Measurements from ENCODE around the gene MAP7D1.
"Not testable (repeated sequence)": the region's sequence is repeated elsewhere in the genome, so short reads cannot be mapped to it uniquely, and the experiment has no call there.

Gene MAP7D1

GRCh38 chr1:36151134-36151844 is 4.7 kb upstream of the MAP7D1 start:
- H3K4me3 ChIP-seq (ENCODE audit: low read depth, low read length), result no peak overlapping the region

- no peak overlapping the region for H3K4me3 ChIP-seq (ENCODE audit: low read depth, low read length)
These were observed 4.1 kb upstream of the MAP7D1 start for GRCh38 chr1:36151845-36152203.

- no peak overlapping the region for H3K4me3 ChIP-seq (ENCODE audit: low read depth, low read length)
These were observed 2.5 kb upstream of the MAP7D1 start for GRCh38 chr1:36153476-36153875.

DNA sequence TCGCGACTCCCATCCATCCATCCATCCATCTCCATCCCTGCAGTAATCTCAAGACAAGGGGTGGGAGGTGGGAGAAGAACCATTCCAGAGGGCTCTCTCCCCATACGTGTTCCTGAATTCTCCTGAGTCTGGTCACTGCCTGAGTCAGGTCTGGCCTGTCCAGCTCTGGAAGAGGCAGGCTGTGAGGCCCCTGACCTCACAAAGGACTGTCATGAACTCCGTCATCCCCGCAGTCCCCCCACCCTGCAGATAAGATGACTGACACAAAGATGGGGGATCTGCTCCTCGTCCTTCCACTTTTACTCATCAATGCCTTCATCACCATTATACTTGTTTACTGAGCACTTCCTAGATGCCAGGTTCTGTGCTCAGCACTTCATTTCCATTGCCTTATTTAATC is 1.6 kb upstream of the MAP7D1 start:
- no peak overlapping the region for H3K4me3 ChIP-seq (ENCODE audit: low read depth, low read length)

- peak overlapping the region; percentile 54 for H3K4me3 ChIP-seq (ENCODE audit: low read depth, low read length)
These were observed 1.1 kb upstream of the MAP7D1 start for GRCh38 chr1:36154765-36155407.

DNA sequence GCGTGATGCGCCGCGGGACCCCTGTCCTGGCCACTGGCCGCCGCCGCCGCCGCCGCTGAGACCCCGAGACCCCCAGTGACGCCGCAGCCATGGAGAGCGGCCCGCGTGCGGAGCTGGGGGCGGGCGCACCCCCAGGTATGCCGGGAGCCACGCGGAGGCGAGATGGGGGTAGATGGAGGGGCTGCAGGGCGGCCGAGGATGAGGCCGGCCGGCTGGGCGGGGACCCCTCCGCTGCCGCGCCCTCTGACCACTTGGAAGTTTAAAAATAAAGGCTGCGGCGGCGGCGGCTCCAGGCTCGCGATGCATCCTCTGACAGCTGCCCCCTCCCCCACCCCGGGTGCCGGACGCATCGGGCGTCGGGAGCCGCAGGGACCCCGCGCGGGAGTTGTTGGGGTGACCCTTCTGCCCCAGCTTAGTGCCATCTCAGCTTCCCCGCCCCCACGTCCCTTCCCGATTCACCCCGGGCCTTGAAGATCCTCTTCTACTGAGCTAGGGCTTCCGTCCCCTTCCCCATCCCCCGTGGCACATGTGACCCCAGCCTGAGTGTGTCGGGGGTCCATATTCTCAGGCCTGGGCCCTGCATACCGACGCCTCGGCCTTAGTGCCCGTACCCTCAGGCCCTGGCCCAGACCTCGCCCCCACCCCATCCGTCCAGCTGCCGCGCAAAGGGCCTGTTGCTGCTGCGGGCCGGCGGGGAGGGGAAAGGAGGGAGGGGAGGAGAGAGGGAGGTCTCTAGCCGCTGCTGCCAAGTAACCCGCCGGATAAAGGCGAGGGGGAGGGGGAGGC is 562 bp downstream of the MAP7D1 start:
- peak overlapping the region; percentile 68 for H3K4me3 ChIP-seq (ENCODE audit: low read depth, low read length)

DNA sequence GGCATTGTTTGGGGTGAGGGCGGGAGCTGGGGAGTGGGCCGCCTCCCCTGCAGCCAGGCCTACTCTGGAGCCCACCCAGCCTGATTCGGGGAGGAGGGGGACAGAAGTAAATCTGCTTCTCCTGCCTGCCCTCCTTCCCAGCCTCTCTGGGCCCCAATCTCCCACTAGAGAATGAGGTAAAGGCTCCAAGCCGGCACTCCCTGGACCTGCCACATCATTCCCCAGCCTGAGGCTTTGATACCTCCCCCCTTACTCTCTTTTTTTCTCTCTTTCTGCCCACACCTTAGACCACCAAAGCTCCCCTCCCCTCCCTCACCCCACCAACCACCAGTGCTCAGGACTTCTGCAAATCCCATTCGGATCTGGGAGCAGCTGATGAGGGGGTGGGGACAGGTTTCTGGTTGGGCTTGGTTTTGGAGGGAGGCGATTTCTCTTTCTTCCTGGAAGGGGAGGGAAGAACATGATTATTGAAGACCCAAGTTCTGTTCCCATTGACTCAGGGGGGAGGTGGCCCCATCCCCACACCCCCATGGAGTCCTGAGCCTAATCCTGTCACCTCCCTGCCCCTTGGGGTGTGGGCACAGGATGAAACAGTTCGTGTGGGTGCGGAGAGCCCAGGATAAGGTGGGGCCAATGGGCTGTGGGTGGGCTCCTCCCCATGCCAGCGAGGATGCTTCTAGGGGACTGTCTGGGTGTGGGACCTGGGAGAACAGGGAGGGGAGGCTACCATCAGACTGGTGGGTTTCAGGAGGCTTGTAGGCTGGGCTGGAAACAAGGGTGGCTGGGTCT is 1.3 kb downstream of the MAP7D1 start:
- peak overlapping the region; percentile 68 for H3K4me3 ChIP-seq (ENCODE audit: low read depth, low read length)

GRCh38 chr1:36157973-36158826 is 2.2 kb downstream of the MAP7D1 start:
- no peak overlapping the region for H3K4me3 ChIP-seq (ENCODE audit: low read depth, low read length)

DNA sequence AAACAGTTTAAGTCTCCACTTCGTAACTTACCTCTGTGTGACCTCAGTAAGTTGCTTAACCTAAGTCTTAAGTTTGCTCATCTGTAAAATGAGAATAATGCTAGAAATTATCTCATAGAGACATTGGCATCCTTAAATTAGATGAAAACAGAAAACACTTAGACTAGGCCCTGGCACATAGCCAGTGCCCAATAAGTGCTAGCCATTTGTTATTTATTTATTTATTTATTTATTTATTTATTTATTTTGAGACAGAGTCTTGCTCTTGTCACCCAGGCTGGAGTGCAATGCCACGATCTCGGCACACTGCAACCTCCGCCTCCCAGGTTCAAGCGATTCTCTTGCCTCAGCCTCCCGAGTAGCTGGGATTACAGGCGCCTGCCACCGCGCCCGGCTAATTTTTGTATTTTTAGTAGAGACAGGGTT is 2.9 kb downstream of the MAP7D1 start:
- H3K4me3 ChIP-seq (ENCODE audit: low read depth, low read length), result not testable (repeated sequence)

DNA sequence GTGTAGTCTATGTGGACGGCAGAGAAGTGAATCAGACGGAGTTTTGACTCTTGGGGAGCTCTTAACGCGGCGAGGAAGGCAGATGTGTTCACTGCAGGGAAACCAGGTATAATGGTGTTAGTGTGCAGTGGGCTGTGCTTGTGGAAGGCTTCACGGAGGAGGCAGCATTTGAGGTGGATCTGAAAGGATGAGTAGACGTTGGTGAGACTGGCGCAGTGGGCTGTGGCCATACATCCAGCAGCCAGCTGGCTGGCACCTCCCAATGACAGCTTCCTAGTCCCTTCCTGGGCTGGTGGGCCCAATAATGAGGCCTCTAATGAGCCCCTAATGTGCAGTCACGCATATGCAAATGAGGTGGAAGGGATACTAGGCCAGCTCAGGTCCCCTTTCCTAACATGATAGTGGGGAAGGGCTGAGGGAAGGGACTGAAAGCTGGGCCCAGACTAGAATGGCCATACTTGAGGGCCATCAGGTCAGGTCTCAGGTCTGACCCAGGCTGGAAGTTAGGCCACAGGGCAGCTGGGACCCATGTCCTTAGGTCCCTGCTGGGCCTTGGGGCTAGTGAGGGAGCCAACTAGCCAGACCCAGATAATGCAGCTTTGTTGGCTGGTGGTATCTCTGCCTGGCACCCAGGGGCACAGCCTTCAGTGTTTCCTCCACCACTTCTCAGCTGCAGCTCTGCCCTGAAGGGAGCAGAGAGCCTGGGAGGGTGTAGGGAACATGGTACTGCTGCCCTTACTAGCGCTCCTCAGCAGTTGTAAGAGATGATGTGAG is 3.8 kb downstream of the MAP7D1 start:
- no peak overlapping the region for H3K4me3 ChIP-seq (ENCODE audit: low read depth, low read length)

GRCh38 chr1:36160388-36160948 is 4.5 kb downstream of the MAP7D1 start:
- H3K4me3 ChIP-seq (ENCODE audit: low read depth, low read length), result no peak overlapping the region

DNA sequence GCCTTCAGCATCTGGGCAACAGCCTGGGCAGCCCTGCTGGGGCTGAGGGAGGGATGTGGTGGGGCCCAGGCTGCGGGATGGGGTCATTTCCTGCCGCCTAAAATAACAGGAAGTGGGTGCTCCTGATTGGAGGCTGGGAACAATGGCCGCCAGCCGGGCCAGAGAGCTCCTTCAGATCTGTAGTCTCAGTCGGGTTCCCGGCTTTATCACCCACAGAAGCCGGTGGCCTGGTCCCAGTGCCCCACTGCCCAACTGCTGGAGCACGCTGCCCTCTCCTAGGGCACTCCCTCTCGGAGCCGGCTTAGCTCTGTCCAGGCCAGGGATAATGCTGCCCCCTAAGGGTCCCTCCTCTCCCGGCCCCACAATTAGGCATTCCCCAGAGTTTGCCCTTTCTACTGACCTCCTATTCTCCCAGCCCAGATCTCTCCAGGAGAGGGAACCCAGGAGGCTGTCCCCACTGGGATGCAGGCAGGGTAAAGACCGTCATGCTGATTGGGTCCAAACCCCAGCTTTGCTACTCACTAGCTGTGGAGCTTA is 5.1 kb downstream of the MAP7D1 start:
- peak overlapping the region; percentile 48 for H3K4me3 ChIP-seq (ENCODE audit: low read depth, low read length)

DNA sequence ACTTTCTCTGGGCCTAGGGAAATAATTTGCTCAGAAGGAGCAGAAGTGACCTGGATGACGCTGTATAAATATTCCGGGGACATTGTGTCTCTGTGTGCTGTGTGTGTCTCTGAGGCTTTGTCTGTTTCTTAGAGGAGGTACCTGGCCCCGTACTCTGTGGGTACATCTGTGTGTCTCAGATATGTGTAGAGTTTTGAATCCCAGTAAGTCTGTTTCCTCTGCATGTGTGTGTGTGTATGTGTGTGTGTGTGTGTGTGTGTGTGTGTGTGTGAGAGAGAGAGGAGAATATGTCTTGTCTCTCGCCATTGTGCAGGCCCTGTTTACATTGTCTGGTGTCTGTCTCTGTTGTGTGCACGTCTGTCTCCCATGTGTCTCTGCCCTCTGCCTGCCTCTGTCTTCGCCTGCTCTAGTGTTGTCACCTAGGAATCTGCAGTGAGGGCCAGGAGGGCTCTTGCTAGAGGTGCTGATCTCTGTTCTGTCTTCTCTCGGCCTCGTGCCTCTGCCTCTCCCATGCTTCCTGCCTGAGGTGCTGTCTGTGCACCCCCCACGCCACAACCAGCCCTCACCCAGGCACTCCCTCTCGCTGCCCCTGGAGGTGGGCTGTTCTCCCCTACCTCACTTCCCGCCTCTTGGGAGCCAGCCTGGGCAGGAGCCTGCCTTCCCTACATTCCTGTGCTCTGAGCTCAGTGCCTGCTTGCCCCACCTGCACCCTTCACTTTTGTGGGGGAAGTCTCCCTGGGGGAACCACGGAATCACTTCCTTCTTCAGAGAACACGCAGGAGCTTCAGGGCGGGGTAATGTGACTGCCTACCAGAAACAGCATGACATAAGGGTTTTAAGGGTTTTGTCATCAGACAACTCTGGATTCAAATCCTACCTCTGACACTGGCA is 5.9 kb downstream of the MAP7D1 start:
- no peak overlapping the region for H3K4me3 ChIP-seq (ENCODE audit: low read depth, low read length)

DNA sequence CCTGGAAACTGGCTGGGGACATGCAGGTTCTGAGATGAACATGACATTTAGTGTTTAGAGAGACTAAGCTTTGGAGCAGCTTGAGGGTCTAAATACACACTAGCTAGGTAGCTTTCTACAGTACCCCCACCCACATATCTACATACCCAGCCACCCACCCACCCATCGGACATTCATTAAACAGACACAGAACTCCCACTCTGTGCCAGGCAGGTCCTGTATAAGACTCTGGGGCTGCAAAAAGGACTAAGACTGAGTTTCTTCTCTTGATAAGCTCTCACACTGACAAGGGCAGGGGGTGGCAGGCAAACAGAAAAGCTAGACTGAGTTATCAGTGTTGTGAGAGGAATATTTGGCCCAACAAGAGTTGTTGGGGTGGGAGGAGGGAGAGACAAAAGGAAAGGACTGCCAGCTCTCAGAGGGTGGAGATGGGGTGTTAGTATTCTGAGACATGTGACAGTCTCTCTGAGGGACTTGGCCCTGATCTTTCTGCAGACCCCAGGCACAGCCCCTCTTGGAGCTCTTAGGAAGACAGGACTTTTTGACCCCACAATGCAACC is 6.8 kb downstream of the MAP7D1 start:
- H3K4me3 ChIP-seq (ENCODE audit: low read depth, low read length), result no peak overlapping the region

GRCh38 chr1:36163426-36163825 is 7.5 kb downstream of the MAP7D1 start:
- no peak overlapping the region for H3K4me3 ChIP-seq (ENCODE audit: low read depth, low read length)

DNA sequence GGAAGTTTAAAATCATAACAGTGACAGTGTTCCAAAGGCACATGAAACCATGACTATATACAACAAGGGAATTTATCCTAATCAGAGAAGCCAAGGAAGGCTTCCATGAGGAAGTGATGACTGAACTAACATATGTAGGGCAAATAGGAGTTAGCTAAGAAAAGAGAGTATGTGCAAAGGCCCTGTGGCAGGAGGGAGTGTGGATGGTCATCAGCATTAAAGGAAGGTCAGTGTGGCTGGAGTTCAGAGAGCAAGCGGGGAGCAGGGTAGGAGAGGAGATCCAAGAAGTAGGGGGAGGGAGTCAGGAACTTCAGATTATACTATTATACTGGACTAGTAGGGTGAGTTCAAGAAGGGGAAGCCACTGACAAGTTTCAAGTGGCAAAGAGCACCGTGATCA is 8.4 kb downstream of the MAP7D1 start:
- no peak overlapping the region for H3K4me3 ChIP-seq (ENCODE audit: low read depth, low read length)

GRCh38 chr1:36165145-36165544 is 9.2 kb downstream of the MAP7D1 start:
- no peak overlapping the region for H3K4me3 ChIP-seq (ENCODE audit: low read depth, low read length)

GRCh38 chr1:36166136-36166535 is 10.2 kb downstream of the MAP7D1 start:
- H3K4me3 ChIP-seq (ENCODE audit: low read depth, low read length), result no peak overlapping the region
